Mucosa of descending colon (tissue), 3 donors: Measurements from ENCODE around the gene PRSS56. TPM values are rescaled to one million over a fixed set of nuclear protein-coding genes. Genes with fewer than 3 reads are reported as not detected.

Experiments used
- ATAC-seq: fragments of 200-7000 bp; cut with Tn5 transposase; one replicate; pipeline ENCODE4 v1.9.1; 2020; ENCODE audit warnings: mild to moderate bottlenecking, moderate library complexity
- DNase-seq, 3 donors: peaks; one replicate each; pipeline ENCODE4 v3.0.0-alpha.2; 2020
- H3K36me3 ChIP-seq: fragments of 200-600 bp; one replicate; pipeline ENCODE4 v1.8.0; 2021; ENCODE audit warnings: low read depth, mild to moderate bottlenecking
- H3K4me1 ChIP-seq: fragments of 200-600 bp; one replicate; pipeline ENCODE4 v1.8.0; 2021; ENCODE audit warnings: low read depth, mild to moderate bottlenecking
- H3K4me3 ChIP-seq: fragments of 200-600 bp; one replicate; pipeline ENCODE4 v1.8.0; 2021; ENCODE audit warnings: mild to moderate bottlenecking
- H3K9me3 ChIP-seq: fragments of 200-600 bp; one replicate; pipeline ENCODE4 v1.8.0; 2021; ENCODE audit warnings: mild to moderate bottlenecking
- CTCF ChIP-seq: fragments of 200-600 bp; IDR thresholded peaks from one replicate; pipeline ENCODE4 v1.8.0; 2022; ENCODE audit warnings: antibody characterized with exemption, mild to moderate bottlenecking
- intact Hi-C, 2 donors: fragments of 100-400 bp; cut with DNase I in 1 of 2; cut with micrococcal nuclease in 1 of 2; formaldehyde crosslinking; loops; one replicate each; pipeline versions ENCODE4 v1.11.0 to v1.11.1; 2022; cut with DNase I, micrococcal nuclease
- long read RNA-seq, 2 donors: library from polyadenylated mRNA; unstranded; transcript quantifications; one replicate each; pipeline ENCODE4 v2.0.0, GENCODE V29; 2019 to 2021
- total RNA-seq, 3 donors: library from RNA; stranded (reverse); fragmentation: NEBNext Ultra II Directional in 2 of 3; extraction: Animal tissue kit (Norgen Biotek cat#: 25700) in 2 of 3; gene quantifications; one replicate each; pipeline versions ENCODE4 v1.2.1 to v1.2.4, GENCODE V29; 2021 to 2023
- donor health status: DM: no; HTN: no; CAD: no; lungs with moderate emphysema.
- donor health status: DM: no; HTN: no; CAD: no.
- donor health status: DM: no; HTN: yes; CAD: no.

The PRSS56 gene
- total RNA-seq: not detected
- long read RNA-seq, donor 1: 0 reads
- long read RNA-seq, donor 2: 0 reads

GRCh38 chr2:232519581-232520438 lies at the start of gene PRSS56:
TSS of gene PRSS56 (plus strand) at chr2:232520388. CDS start at chr2:232520599, 211 bp downstream.
- intact Hi-C loops: loop anchor here in 1 of 2 donors (5.0 kb wide), 1 partner anchor 73 kb away; no protein-coding TSS in a partner anchor
- DNase-seq: no peak
- Histone ChIP-seq H3K36me3 (no peaks in the 10 kb centered on the region), H3K4me3 (no peak within 1 kb of the TSS), H3K9me3 (no peaks in the 10 kb centered on the region), H3K4me1 (peaks cover 17% of the 10 kb centered on the region)
- TF ChIP-seq CTCF: no peak
- no peak for ATAC-seq

- ATAC-seq (no peak), DNase-seq (peak in 2 of 3 donors; percentile 4 to 30)
- Histone ChIP-seq H3K4me3 (no peak overlapping the region), H3K36me3 (no peaks in the 10 kb centered on the region), H3K4me1 (no peaks in the 10 kb centered on the region), H3K9me3 (no peaks in the 10 kb centered on the region)
- no peak for TF ChIP-seq CTCF
- intact Hi-C loops: no loop called here
Observed at GRCh38 chr2:232473467-232473890, 46.7 kb upstream of the PRSS56 start.

GRCh38 chr2:232476045-232476444 lies 44.1 kb upstream of the PRSS56 start:
- no peak overlapping the region for H3K4me3 ChIP-seq
- H3K4me1 ChIP-seq: no peaks in the 10 kb centered on the region
- intact Hi-C loops: no loop called here
- no peak for TF ChIP-seq CTCF
- ATAC-seq: no peak
- H3K36me3 ChIP-seq: no peaks in the 10 kb centered on the region
- H3K9me3 ChIP-seq: no peaks in the 10 kb centered on the region
- peak in 1 of 3 donors; percentile 2 for DNase-seq

- no peak overlapping the region for H3K4me3 ChIP-seq
- DNase-seq (peak in 1 of 3 donors; percentile 8), ATAC-seq (no peak)
- TF ChIP-seq CTCF: no peak
- no peaks in the 10 kb centered on the region for H3K9me3 ChIP-seq
- intact Hi-C loops: no loop called here
- no peaks in the 10 kb centered on the region for H3K4me1 ChIP-seq
- no peaks in the 10 kb centered on the region for H3K36me3 ChIP-seq
Observed at GRCh38 chr2:232476791-232477190, 43.4 kb upstream of the PRSS56 start.

- intact Hi-C loops: no loop called here
- H3K9me3 ChIP-seq: no peaks in the 10 kb centered on the region
- DNase-seq (no peak), ATAC-seq (no peak)
- TF ChIP-seq CTCF: no peak
- H3K4me3 ChIP-seq: no peak overlapping the region
- H3K36me3 ChIP-seq: no peaks in the 10 kb centered on the region
- H3K4me1 ChIP-seq: no peaks in the 10 kb centered on the region
Observed at GRCh38 chr2:232477751-232478510, 42.3 kb upstream of the PRSS56 start.
